Stimulated activated CD8-positive, alpha-beta memory T cell treated with anti-CD3 and anti-CD28 coated beads, Interleukin-7, amount 100 ng/mL, for 48 hours (primary cell): ENCODE results near the gene DBNL.
"Not testable (repeated sequence)": the region's sequence is repeated elsewhere in the genome, so short reads cannot be mapped to it uniquely, and the experiment has no call there.

Experiments used
- DNase-seq, 2 donors: peaks; one replicate each; pipeline ENCODE4 v3.0.0-alpha.2; 2020; ENCODE audit warnings: low read depth in 1 of 2; ENCODE audit errors: extremely low read depth in 1 of 2

The DBNL gene

DNA sequence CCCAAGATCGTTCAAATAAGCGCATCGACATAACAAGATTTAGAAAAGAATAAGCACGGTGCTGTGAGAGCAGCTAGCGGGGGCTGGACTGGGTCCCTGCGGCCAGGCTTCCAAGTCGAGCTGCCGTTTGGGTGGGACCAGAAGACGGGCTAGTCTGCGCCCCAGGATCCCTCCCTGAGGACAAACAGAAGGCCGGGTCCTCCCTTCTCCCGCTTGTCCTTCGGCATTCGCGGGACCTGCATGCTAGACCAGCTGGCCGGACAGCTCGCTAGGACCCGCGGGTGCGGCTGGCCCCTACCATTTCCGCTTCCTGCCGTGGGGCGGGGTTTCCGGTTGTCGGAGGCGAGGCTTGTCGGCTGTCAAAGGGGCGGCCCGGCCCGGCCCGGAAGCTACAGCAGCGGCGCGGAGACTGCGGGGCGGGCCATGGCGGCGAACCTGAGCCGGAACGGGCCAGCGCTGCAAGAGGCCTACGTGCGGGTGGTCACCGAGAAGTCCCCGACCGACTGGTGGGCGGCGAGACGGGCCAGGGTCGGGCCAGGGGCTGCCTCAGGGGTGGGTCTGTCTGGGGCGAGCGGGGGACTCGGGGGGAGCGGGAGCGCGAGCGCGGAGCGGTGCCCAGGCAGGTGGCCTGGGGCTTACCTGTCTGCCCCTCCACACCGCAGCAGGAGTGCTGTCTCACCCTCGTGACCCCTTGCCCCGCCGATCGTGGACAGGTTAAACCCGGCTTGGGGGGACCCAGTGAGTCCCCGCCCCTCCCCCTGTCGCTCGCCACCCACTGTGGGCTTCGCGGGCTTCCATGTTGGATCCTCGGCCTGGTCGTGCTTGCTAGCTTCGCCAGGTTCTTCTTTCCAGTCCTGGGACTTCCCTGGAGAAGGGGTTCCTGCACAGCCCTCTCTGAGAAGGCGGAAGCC, at the start of gene DBNL:
Gene DBNL (plus strand): TSS at position 388 of the 911 bp plus-strand sequence. CDS start 36 bp downstream, at position 424.
- peak; percentile 84 to 90 for DNase-seq

DNA sequence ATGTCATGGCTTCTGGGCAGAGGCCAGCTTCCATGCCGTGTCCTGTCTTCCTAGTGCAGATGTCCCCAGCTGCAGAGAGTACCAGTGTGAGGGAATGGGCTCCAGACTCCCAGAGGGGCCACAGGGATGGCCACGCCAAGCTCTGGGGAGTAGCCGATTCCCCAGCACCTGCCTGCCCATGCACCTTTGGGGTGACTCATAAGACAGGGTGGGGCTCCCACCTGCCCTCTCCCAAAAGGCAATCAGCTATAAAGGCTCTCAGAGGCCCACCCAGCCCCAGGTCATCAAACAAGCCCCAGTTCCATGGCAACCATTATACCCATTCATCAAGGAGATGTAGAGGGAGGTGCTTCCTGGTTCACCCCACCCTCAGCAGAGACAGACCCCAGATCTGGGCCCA, 47.0 kb upstream of the DBNL start, which contains the start of gene SPDYE1:
Gene SPDYE1 (plus strand): TSS at position 366 of the 400 bp plus-strand sequence. CDS start 2,053 bp downstream, outside the sequence.
- not testable (repeated sequence) for DNase-seq

DNA sequence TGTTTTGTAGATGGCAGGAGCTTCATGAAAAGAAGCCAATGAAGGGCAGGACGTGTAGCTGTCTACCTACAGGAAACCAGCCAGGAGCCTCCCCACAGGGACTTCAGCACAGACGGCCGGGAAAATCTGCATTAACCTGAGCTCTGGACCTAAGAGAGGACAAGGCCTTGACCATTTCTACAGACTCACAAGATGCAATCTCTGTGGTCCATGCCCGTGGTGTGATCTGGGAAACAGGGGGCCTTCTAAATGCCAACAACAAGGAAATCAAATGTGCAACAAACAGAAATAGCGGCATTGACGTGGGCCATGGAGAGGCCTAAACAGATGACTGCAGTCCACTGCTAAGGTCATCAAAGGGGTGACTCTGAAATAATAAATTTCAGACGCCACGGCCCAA, 32.4 kb upstream of the DBNL start:
- DNase-seq, result not testable (repeated sequence)

GRCh38 chr7:44015090-44015489, 29.4 kb upstream of the DBNL start:
- not testable (repeated sequence) for DNase-seq

GRCh38 chr7:44018857-44019807, 25.4 kb upstream of the DBNL start:
- DNase-seq, result peak; percentile 98

- not testable (repeated sequence) for DNase-seq
These were observed 24.7 kb upstream of the DBNL start for GRCh38 chr7:44019825-44020224.

- not testable (repeated sequence) for DNase-seq
These were observed 22.4 kb upstream of the DBNL start for GRCh38 chr7:44022069-44022468.

DNA sequence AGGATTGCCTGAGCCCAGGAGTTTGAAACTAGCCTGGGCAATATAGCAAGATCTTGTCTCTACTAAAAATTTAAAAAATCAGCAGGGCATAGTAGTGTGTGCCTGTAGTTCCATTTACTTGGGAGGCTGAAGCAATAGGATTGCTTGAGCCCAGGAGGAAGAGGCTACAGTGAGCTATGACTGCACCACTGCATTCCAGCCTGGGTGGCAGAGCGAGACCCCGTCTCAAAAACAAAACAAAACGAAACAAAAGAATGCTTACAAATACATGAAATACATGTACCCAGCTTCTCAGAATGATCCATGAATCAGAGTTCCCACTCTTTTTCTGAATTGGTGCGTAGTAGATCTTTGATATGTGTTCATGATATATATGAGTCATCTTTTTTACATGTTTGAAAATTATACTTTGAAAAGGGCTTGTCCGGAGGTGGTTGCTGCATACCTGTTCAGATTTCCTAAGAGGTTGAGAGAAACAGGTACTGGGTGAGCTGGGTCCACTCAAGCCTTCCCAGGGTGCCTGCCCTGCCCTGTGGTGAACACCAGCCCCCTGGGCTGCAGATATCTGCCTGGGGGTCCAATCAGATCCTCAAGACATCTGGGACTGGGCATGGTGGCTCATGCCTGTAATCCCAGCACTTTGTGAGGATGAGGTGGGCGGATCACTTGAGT, 21.6 kb upstream of the DBNL start:
- not testable (repeated sequence) for DNase-seq

DNA sequence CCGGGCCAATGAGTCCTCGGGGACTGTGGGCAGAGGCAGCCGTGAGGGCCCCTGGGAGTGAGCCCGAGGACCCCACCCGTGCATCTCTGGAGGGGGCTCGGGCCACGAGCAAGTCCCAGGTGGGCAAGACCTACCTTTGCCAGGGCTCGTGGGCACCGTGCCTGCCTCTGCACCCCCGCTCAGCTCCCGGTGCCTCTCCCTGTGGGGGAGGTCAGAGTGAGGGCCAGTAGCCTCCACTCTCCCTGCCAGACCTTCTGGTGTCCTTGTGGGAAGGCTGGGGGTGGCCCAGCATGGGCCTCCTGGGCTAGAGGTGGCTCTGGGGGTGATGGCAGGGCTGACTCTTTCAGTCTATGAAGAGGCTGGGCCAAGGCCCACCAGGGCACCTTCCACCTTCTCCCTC, 15.1 kb upstream of the DBNL start:
- not testable (repeated sequence) for DNase-seq

DNA sequence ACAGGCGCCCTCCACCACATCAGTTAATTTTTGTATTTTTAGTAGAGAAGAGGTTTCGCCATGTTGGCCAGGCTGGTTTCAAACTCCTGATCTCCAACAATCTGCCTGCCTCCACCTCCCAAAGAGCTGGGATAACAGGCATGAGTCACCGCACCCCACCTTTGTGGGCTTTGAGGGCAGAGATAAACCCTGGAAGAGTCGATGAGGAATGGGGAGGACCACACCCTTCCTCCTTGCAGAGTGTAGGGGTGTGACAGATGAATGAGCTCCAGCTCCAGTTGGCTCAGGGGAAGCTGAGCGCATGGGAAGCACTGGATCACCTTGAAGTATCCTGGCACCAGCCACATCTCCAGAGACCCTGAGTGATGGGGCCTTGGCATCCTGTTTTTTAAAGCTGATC, 14.5 kb upstream of the DBNL start:
- DNase-seq, result not testable (repeated sequence)

DNA sequence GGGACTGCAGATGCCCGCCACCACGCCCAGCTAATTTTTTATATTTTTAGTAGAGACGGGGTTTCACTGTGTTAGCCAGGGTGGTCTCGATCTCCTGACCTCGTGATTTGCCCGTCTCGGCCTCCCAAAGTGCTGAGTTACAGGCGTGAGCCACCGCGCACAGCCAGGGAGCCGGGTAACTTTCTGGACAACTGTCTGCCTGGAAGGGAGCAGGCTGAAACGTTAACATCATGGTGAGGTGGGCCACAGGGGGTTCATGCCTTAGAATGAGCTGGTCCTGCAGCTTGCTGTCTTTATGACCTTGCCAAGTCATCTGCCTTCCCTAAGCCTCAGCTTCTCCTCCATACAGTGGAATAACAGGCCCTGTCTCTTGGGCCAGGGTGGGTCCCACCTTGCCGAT, 13.2 kb upstream of the DBNL start:
- DNase-seq, result not testable (repeated sequence)

GRCh38 chr7:44032031-44032430, 12.5 kb upstream of the DBNL start:
- not testable (repeated sequence) for DNase-seq

GRCh38 chr7:44033971-44034844, 10.3 kb upstream of the DBNL start:
- DNase-seq, result not testable (repeated sequence)

- not testable (repeated sequence) for DNase-seq
These were observed 8.1 kb upstream of the DBNL start for GRCh38 chr7:44036364-44036763.

DNA sequence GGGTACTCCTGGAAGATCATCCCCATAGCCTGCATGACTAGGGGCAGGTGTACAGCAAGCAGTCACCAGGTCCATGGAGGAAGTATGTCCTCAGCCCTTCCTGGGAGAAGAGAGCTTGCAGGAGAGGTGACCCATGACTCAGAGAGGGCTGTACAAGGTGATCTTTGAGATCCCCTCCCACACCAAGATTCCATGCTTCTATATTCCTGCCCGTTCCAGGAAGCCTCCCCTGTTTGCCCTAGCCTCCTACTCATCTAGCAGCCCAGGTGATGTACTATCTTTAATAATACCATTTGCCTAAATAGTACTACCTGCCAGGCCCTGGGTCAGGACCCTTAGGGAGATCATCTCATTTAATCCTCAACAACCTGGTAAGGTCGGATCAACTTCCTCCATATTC, 6.6 kb upstream of the DBNL start:
- DNase-seq, result not testable (repeated sequence)

DNA sequence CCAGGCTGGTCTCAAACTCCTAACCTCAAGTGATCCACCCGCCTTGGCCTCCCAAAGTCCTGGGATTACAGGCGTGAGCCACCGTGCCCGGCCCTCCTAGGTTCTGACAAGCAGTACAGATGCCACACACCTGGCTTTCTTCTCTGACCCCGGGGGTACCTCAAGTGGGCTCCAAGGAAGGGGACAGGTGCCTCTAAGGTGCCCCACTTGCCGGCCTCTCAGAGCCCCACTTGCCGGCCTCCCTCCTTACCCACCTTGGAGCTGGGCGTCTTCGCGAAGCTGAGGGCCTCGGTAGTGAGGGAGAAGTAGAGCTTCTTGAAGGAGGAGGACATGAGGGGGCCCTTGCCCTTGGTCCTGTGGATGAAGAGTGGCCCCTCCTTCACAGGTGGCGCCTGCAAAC, 5.9 kb upstream of the DBNL start:
- not testable (repeated sequence) for DNase-seq

GRCh38 chr7:44038961-44039558, 5.4 kb upstream of the DBNL start:
- peak; percentile 69 to 70 for DNase-seq

DNA sequence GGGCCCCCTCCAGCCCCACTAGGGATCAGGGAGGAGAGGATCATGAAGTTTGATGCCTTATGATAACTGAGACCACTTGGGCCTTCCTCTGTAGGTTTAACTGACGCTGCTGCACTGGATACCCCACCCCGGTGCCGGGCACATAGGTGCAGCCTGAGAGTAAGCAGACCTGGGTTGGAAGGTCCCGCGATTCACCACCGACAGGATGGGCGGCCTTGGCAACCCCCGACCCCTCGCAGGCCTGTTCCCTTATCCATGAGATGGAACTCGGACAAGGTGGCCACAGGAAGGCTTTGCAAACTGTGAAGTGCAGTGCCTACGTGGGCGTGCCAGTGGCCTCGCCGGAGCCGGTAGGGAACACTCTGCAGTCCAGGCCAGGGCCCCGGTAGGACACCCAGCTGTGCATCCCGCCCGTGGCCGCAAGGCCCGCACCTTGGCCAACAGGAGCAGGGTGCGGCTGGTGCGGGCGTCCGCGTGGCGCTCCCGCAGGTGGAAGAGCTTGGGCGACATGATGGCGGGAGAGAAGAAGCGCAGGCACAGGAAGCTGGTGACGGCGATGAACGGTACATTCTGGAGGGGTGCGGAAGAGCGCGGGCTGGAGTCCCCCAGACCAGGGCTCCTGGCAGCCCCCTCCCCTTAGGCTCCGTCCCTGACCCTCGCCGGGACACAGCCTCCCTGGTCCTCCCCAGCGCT, 4.6 kb upstream of the DBNL start:
- not testable (repeated sequence) for DNase-seq

DNA sequence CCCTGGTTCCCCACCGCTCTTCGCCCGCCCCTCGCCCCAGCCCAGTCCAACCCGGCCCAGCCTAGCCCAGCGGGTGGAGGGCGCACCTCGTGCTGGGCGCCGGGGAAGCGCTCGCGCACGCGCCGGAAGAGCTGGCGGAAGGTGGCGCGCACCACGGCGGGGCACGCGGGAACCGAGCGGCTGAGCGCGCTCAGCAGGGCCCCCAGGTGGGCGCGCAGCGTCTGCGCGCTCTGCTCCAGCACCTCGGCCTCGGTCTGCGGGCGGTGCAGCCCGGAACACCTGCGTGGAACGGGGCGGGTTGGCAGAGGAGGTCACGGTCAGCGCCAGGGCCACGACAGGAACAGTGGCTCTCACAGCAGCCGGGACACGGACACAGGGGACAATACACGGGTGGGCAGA, 4.0 kb upstream of the DBNL start:
- DNase-seq, result peak in 1 of 2 donors; percentile 55
